ENCODE data around the gene ALOX5.

Gene ALOX5

DNA sequence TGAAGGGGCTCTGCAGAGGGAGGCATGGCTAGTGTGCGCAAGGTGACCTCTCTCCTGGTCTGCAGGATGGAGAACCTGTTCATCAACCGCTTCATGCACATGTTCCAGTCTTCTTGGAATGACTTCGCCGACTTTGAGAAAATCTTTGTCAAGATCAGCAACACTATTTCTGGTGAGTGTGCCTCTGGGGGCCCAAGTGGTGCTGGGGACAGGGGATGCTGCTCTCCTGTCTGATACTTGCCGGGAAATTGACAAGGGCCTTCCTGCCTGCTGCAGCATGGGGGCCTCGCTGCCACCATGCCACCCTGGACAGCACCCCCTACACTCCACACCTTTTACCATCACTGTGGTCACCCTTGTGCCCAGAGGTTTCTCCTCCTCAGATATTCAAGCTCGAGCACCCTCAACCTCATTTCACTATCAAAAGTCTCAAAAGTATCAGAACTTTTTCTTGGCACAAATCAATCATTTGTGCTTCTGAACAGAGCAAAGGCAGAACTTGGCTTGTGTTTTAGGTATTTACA, 50.0 kb downstream of the ALOX5 start:
- Histone ChIP-seq H3K27ac (replicated peaks) (no peak overlapping the region), H3K4me3 (replicated peaks; ENCODE audit: insufficient read depth, low read length) (no peak overlapping the region), H3K27me3 (ENCODE audit: insufficient read depth, poor library complexity, severe bottlenecking) (no peaks in the 10 kb centered on the region)
- DNase-seq (ENCODE audit: low read depth in 1 of 2, low spot score in 1 of 2): no peak
- no peak for TF ChIP-seq POLR2AphosphoS5 (IDR thresholded peaks at IDR 0.05; ENCODE audit: low read depth)
- TF ChIP-seq, protein P1, sequence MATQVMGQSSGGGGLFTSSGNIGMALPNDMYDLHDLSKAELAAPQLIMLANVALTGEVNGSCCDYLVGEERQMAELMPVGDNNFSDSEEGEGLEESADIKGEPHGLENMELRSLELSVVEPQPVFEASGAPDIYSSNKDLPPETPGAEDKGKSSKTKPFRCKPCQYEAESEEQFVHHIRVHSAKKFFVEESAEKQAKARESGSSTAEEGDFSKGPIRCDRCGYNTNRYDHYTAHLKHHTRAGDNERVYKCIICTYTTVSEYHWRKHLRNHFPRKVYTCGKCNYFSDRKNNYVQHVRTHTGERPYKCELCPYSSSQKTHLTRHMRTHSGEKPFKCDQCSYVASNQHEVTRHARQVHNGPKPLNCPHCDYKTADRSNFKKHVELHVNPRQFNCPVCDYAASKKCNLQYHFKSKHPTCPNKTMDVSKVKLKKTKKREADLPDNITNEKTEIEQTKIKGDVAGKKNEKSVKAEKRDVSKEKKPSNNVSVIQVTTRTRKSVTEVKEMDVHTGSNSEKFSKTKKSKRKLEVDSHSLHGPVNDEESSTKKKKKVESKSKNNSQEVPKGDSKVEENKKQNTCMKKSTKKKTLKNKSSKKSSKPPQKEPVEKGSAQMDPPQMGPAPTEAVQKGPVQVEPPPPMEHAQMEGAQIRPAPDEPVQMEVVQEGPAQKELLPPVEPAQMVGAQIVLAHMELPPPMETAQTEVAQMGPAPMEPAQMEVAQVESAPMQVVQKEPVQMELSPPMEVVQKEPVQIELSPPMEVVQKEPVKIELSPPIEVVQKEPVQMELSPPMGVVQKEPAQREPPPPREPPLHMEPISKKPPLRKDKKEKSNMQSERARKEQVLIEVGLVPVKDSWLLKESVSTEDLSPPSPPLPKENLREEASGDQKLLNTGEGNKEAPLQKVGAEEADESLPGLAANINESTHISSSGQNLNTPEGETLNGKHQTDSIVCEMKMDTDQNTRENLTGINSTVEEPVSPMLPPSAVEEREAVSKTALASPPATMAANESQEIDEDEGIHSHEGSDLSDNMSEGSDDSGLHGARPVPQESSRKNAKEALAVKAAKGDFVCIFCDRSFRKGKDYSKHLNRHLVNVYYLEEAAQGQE (IDR thresholded peaks at IDR 0.05; ENCODE audit: insufficient replicate concordance, low read depth): peak; percentile 79

DNA sequence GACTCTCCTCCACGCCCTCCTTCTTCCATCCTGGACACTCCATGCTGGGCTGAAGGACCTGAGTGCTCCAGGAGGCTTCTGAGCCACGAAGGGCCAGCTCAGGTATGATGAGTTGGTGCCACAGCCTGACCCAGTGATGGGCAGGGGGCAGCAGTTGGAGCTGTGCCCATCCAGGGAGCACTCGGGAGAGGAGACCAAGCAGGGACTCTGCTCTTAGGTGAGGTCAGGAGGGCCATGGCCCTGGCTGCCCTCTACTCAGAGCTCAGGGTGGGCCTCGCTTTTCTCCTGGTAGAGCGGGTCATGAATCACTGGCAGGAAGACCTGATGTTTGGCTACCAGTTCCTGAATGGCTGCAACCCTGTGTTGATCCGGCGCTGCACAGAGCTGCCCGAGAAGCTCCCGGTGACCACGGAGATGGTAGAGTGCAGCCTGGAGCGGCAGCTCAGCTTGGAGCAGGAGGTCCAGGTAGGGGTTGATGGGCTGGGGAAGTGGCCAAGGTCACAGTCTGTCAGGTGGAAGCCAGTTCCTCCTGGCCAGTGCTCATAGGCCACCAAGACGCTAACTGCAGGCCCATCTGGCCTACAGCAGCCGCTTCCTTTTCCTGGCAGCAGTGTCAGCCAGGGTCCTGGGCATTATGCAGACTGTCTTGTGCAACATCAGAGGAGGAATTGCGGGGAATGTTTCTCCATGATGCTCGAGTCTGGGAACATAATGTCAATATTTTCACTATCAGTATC, 50.8 kb downstream of the ALOX5 start:
- H3K27ac ChIP-seq (replicated peaks): peak overlapping the region; percentile 26
- peak; percentile 63 to 81 for DNase-seq (ENCODE audit: low read depth in 1 of 2, low spot score in 1 of 2)
- TF ChIP-seq GABPA (IDR thresholded peaks at IDR 0.05; ENCODE audit: low read depth): no peak
- TF ChIP-seq POLR2AphosphoS5 (IDR thresholded peaks at IDR 0.05; ENCODE audit: low read depth): peak; percentile 70
- TF ChIP-seq SPI1 (IDR thresholded peaks at IDR 0.05; ENCODE audit: borderline replicate concordance, low read depth): peak; percentile 41; the same call in 1 of the 2 replicates
- TF ChIP-seq, protein P2, sequence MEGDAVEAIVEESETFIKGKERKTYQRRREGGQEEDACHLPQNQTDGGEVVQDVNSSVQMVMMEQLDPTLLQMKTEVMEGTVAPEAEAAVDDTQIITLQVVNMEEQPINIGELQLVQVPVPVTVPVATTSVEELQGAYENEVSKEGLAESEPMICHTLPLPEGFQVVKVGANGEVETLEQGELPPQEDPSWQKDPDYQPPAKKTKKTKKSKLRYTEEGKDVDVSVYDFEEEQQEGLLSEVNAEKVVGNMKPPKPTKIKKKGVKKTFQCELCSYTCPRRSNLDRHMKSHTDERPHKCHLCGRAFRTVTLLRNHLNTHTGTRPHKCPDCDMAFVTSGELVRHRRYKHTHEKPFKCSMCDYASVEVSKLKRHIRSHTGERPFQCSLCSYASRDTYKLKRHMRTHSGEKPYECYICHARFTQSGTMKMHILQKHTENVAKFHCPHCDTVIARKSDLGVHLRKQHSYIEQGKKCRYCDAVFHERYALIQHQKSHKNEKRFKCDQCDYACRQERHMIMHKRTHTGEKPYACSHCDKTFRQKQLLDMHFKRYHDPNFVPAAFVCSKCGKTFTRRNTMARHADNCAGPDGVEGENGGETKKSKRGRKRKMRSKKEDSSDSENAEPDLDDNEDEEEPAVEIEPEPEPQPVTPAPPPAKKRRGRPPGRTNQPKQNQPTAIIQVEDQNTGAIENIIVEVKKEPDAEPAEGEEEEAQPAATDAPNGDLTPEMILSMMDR (IDR thresholded peaks at IDR 0.05; ENCODE audit: insufficient read depth, low read length): no peak
- TF ChIP-seq, protein P1 (IDR thresholded peaks at IDR 0.05; ENCODE audit: insufficient replicate concordance, low read depth): no peak
- no peak overlapping the region for H3K4me3 ChIP-seq (replicated peaks; ENCODE audit: insufficient read depth, low read length)
- H3K27me3 ChIP-seq (ENCODE audit: insufficient read depth, poor library complexity, severe bottlenecking): no peaks in the 10 kb centered on the region

DNA sequence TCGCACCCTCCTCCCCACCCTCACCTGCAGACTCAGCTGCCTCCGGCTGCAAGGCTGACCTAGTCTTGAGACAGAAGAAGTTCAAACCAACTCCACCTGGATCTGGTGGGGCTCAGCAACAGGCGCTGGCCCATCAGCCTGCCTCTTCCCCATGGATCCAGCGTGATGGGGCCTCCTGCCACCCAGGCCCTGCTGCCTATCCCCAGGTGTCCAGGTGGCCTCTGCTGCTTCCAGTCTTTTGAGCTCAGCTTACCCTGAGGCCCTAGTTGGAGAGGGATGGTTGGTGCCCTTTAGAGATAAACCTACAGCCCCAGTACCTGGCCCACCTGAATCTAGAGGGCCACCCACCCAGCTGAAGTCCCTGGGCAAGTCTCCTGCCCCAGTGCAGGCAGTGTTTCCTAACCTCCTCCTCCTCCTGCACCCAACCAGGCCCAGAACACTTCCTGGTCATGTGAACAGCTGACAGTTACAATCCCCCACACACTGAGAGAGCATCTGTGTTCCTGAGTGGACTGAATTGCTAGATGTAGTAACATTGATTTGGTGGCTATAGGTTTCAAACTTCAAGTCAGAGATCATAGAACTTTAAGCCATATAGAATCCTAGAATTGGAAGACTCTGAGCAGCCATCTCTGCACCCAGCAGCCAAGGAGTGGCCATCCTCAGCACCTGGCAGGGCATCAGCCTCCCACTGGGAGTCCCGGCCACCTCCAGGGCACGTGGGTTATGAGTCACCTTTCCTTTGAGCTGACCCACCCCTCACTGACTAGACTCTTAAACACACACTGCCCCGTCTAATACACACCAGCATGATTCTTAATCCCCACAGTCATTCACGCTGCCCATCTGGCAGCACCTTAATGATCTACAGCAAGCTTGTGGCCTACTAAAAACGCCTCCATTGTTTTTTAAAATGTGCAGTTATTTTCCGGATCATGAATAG, 51.9 kb downstream of the ALOX5 start:
- DNase-seq (ENCODE audit: low read depth in 1 of 2, low spot score in 1 of 2): peak in 1 of 2 experiments; percentile 69
- TF ChIP-seq POLR2AphosphoS5 (IDR thresholded peaks at IDR 0.05; ENCODE audit: low read depth) (0 out of 2 replicates have a peak, but pooled peaks have one; percentile 30), SPI1 (IDR thresholded peaks at IDR 0.05; ENCODE audit: borderline replicate concordance, low read depth) (no peak)
- TF ChIP-seq, protein P2 (IDR thresholded peaks at IDR 0.05; ENCODE audit: insufficient read depth, low read length): no peak
- Histone ChIP-seq H3K4me3 (replicated peaks; ENCODE audit: insufficient read depth, low read length) (no peak overlapping the region), H3K27ac (replicated peaks) (peak overlapping the region; percentile 53), H3K27me3 (ENCODE audit: insufficient read depth, poor library complexity, severe bottlenecking) (no peaks in the 10 kb centered on the region)
